Activated CD4-positive, alpha-beta T cell treated with anti-CD3 and anti-CD28 coated beads for 4 hours (primary cell): ENCODE measurements around the gene SLC44A3.
"Not testable (repeated sequence)": the region's sequence is repeated elsewhere in the genome, so short reads cannot be mapped to it uniquely, and the experiment has no call there.

Experiments
- DNase-seq, 2 donors: peaks; one replicate each; pipeline ENCODE4 v3.0.0-alpha.2; 2020

Gene SLC44A3

DNA sequence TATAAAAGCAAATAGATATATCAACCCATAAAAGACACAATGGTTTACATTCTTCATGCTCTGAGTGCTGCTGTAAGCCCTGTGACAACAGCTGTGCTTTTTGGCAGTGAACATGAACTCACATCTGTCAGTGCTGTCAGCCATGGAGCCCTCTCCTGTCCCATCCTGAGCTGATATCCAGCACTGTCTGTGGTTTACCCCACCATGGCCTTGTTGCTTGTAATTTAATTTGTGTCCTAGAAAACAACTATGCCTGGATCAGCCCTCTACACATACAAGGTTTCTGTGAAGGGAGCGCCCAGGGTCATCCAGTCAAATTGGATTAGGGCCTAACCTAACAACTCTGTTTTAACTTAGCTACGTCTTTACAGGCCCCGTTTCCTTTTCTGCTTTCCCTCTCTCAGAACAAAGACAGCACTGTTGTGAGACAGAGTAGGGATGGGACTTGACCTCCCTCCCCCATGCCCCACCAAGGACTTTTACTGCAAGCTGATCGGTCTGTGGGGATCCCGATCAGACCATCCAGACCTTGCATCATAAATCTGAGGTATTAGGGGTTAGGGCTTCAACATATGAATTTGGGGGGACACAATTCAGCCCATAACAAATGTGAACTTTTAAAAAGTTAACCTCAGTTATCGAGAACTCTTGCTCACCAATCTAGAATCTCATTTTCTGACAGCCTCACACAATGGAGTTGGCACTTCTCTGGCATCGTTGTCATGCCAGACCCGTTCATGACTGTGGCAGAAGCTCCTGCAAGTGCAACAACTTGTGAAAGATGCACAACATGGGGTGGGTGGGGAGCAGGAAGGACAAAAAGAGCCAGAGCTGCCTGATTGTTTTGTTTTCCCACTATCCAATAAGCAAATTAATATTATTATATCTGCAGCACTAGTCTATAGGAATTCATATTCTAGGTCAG is 16.4 kb upstream of the SLC44A3 start:
- DNase-seq = no peak

GRCh38 chr1:94804442-94804837 is 15.7 kb upstream of the SLC44A3 start:
- no peak for DNase-seq

GRCh38 chr1:94805912-94806311 is 14.2 kb upstream of the SLC44A3 start:
- peak; percentile 32 to 40 for DNase-seq

GRCh38 chr1:94806441-94806871 is 13.7 kb upstream of the SLC44A3 start:
- no peak for DNase-seq

- DNase-seq = no peak
Observed at GRCh38 chr1:94807742-94808491, 12.2 kb upstream of the SLC44A3 start.

- DNase-seq = no peak
Observed at GRCh38 chr1:94808669-94809068, 11.5 kb upstream of the SLC44A3 start.

DNA sequence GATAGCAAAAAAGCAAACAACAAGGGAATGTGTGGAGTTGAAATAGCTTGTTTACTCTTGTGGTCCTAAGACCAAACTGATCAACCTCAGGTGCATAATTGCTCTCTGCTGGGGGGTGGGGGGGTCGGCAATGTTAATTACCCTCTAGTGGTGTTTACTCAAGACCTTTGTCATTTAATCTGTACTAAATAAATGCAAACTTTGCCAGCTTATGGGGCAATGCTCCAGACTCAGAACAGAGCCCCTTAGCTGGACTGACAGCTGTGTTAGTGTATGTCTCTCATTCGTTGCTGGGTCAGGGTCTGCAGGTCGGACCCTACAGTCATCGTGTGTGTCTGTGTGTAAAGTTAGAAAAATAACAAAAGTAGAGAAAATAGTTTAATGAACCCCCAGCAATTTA is 7.2 kb upstream of the SLC44A3 start:
- DNase-seq = no peak

DNA sequence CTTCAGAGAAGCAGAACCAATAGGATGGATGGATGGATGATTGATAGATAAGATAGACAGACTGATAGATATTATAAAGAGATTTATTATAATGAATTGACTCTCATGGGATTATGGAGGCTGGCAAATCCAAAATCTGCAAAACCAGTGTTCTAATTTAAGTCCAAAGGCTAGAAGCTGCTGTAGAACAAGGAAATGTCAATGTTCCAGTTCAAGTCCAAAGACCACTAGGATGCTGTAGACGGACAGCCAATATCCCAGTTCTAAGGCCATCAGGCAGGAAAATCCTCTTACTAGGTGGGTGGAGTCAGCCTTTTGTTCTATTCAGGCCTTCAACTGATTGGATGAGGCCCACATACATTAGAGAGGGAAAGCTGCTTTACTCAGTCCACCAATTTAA is 4.1 kb upstream of the SLC44A3 start:
- no peak for DNase-seq

DNA sequence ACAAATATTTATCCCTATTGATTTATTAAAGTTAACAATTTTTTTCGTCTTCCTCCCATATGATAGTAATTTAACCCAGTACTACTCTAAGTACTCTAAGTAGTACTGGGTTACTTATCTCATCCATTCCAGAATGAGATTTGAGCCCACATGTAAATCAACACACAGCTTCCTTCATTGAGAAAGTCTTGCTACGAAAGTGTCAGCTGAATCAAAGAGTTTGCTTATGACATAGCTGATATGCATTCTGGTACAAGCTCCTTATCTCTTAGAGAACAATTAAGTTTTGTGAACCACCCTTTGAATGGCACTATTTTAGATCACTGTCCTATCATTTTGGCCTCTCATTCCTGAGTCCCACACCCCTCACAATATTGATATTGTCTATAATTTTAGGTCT is 2.4 kb upstream of the SLC44A3 start:
- DNase-seq = no peak

DNA sequence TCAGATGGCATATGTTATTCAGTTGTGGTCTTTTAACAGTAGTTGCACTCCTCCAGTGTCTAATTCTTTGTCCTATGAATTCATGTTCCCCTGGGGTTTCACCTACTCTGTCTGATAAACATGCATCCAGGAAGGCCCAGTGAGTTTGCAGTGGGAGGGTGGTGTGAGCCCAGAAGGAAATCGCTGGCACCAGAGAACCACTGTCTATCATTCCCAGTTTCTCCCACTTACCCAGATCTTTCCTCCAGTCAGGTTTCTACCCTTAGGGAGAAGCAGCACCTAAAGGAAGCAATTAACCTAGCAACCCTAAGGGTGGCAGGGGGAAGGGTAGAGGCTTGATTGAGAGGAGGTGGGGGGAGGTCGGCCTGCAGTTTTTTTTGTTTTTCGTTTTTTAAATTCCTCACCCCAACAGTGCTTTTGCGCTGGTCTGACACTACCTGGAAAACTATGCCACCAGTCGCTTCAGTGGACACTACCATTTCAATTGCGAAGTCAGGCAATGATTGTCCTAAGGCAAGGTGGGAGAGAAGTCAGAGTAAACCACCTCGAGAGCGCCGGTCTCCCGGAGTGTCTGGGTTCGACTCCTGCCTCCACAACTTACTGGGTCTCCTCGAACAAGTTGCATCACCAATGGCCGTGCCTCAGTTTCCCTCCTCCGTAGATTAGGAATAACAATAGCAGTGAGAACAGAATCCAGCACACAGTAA is 766 bp upstream of the SLC44A3 start:
- no peak for DNase-seq

- no peak for DNase-seq
Observed at GRCh38 chr1:94820936-94821335, 779 bp downstream of the SLC44A3 start.

DNA sequence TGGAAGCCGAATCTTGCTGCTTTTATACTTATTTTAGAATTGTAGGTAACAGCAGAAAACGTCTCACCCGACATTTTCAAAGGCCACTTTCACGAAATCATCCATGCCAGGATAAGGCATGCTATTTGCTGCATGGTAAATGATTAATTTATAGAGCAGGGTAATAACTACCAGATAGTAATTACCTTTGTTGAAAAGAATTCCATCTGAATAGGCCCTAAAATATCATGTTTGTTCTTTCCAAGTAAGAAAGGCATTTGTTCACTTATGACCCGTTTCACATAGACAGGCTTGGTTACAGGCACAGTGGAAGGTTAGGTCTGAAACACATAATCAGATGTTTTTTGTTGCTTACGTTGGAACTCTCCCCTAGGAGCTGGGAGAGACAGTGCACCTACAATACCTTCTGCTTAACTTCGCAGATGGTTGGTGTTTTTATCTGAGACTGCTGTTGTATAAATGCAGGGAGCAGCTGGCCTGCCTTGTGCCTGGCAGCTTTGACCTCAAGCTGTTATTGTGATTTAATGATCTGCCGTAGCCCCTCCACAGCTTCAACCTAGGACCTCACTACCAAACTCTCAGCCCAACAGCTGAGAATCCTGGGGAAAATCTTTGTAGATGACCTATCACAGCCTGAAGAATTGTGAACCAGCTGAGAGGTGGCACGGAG is 1.6 kb downstream of the SLC44A3 start:
- no peak for DNase-seq

DNA sequence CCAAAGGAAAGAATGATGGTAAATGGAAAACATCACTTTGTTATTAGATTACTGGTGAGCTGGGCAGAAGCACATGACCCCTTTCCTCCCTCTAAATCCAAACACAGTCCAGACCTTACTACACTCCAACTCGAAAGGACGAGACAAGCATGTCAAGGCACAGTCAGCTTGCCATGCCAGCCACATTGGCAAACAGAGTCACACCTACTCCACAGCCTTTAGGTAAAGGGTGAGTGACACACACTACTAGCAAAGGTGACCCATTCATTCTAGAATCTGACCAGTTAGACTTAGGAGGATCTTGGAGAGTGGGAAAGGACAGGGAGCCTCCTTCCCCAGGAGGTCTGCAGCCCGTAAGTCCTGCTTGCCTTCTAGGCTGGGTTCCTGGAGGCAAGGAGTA is 3.0 kb downstream of the SLC44A3 start:
- no peak for DNase-seq

GRCh38 chr1:94825936-94826335 is 5.8 kb downstream of the SLC44A3 start:
- DNase-seq = no peak

- DNase-seq = no peak
Observed at GRCh38 chr1:94827434-94827833, 7.3 kb downstream of the SLC44A3 start.

GRCh38 chr1:94828251-94828650 is 8.1 kb downstream of the SLC44A3 start:
- no peak for DNase-seq

GRCh38 chr1:94831641-94832040 is 11.5 kb downstream of the SLC44A3 start:
- no peak for DNase-seq

DNA sequence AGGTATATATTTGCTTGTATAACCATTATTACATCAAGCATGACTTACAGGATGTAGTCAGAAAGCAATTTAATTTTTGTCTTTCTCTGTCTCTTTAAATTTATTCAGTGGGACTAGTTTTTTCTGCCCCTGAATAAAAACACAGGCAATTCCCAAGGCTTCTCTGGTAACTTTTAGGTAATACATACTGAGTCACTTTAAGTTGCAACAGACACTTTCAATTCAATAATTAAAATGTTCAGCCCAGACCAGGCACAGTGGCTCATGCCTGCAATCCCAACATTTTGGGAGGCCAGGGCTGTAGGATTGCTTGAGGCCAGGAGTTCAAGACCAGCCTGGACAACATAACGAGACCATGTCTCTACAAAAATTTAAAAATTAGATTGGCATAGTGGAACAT is 12.3 kb downstream of the SLC44A3 start:
- DNase-seq = no peak

DNA sequence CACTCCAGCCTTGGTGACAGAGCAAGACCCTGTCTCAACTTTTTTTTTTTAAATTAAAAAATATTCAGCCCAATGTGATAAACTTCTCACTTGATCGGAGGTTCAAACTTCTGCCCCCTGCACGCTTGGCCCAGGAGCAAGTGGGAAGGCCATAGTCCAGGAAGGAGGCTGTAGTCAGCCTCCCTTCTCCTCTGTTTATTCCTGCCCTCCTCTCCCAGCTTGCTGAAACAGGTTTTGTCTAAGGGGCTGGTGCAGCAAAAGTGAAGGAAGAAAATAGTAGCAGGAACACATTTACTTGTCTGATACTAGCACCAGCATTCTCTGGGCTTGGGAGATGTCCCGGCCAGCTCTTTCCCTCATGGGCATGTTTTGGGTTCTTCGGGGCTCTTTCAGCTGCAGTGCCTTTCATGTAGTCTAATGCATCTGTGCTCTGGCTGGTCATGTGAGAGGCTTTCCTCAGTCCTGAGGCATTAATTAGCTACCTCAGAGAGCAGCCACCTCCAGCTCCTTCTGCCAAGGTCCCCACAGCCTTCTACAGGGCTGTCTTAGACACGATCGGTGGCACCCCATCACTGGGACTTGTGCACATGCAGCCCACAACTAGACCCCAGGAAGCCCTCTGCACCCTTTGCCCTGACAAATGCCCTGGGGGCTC is 12.9 kb downstream of the SLC44A3 start:
- DNase-seq = no peak

DNA sequence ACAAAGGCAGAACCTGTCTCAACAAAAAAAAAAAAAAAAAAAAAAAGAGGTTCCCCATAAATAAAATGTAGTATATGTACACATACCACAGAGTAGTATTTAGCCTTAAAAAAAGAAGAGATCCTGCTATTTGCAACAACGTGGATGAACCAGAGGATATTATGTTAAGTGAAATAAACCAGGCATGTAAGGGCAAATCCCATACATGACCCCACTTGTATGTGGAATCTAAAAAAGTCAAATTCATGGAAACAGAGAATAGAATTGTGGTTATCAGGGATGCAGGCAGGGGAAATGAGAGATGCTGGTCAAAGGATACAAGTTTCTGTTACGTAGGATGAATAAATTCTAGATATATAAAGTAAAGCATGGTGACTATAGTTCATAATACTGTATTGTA is 16.7 kb downstream of the SLC44A3 start:
- DNase-seq = no peak

GRCh38 chr1:94840381-94840780 is 20.2 kb downstream of the SLC44A3 start:
- DNase-seq = not testable (repeated sequence)

DNA sequence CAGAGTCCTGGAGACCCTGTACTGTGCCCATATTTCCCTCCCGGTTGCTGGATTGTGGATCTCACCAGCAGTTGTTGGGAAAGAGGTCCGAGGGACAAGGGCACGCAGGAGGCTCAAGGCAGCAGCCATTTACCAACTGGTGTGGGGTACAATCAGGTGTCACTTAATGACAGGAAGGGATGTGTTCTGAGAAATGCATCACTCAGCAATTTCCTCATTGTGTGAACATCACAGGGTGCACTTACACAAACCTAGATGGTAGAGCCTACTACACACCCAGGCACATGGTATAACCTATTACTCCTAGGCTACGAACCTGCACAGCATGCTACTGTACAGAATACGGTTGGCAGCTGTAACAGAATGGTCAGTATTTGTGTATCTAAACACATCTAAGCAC is 20.7 kb downstream of the SLC44A3 start:
- no peak for DNase-seq
